Thyroid gland (tissue), 4 donors: ENCODE results near the gene KIAA0040.

Source experiments
- POLR2A ChIP-seq, 2 donors: fragments of 450-650 bp; IDR thresholded peaks; one replicate each; pipeline ENCODE4 v1.6.1; 2017; ENCODE audit warnings: antibody characterized with exemption in 2 of 2, mild to moderate bottlenecking in 2 of 2, moderate library complexity in 1 of 2
- TF ChIP-seq, protein P1 (sequence below), 6 experiments: fragments of 200-600 bp in 3 of 6; fragments of 450-650 bp in 3 of 6; sonication (generic) in 3 of 6; IDR thresholded peaks; one replicate each; pipeline ENCODE4 v1.5.1; 2016 to 2019; ENCODE audit warnings: antibody characterized with exemption in 6 of 6, mild to moderate bottlenecking in 2 of 6, inconsistent platforms in 1 of 6, moderate library complexity in 1 of 6

DNA sequence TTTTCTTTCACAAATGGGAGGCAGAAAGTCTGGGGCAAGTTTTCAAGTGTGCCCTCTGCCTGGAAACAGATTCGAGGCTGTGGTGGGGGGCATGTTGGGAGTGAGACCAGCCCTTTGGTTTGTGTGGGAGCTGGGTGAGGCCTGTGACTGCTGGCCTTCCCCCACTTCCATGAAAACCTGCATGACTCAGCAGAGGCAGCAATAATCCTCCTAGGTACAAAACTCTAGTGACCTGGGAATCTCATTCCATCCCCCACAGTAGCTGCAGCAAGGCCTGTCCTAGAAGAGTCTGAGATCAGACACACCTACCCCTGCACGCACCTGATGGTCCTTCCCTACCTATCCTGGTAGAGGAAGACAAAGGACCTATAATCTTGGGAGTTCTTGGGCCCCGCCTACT lies 42.1 kb upstream of the KIAA0040 start:
- TF ChIP-seq, protein P1, sequence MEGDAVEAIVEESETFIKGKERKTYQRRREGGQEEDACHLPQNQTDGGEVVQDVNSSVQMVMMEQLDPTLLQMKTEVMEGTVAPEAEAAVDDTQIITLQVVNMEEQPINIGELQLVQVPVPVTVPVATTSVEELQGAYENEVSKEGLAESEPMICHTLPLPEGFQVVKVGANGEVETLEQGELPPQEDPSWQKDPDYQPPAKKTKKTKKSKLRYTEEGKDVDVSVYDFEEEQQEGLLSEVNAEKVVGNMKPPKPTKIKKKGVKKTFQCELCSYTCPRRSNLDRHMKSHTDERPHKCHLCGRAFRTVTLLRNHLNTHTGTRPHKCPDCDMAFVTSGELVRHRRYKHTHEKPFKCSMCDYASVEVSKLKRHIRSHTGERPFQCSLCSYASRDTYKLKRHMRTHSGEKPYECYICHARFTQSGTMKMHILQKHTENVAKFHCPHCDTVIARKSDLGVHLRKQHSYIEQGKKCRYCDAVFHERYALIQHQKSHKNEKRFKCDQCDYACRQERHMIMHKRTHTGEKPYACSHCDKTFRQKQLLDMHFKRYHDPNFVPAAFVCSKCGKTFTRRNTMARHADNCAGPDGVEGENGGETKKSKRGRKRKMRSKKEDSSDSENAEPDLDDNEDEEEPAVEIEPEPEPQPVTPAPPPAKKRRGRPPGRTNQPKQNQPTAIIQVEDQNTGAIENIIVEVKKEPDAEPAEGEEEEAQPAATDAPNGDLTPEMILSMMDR (IDR thresholded peaks at IDR 0.05), result no peak
- TF ChIP-seq POLR2A (IDR thresholded peaks at IDR 0.05), result no peak
